Stimulated activated CD4-positive, alpha-beta T cell treated with anti-CD3 and anti-CD28 coated beads, Interleukin-12 subunit alpha, Interleukin-12 subunit beta, amount 100 ng/mL, for 4 hours (primary cell): ENCODE data around the gene CLSTN2.

ENCODE experiments used
- DNase-seq: peaks from one replicate; pipeline ENCODE4 v3.0.0-alpha.2; 2020

Gene CLSTN2

DNA sequence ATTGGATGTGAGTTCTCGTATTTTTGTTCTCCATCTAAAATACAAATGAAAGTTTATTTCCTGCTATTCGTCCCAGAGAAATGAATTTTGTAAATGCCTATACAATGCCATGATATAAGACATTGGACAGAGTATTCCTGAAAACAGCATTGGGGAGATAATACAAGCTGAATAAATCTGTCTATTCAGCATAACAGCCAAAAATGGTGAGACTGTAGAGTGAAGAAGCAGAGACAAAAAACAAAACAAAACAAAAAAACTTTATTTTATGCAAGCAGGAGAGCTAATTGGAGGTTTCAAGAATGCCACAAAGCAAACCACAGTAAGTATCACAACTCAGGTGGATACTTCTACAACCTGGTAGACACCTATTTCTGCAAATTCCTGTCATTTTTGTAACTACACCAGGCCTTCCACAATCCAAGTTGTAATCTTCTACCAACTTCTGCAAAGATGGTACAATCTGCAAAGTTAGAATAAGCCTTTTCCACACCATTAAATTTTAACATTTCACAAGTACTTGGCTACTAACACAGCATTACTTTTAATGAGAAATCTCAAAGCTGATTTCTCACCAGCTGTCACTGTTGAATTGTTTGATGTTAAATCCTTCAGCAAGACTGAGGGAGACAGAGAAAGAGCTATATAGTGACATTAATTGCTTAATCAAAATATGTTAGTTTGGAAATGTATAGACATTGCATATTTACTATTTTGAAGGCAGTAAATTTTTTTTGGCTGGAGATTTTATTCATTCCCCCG lies 163.1 kb downstream of the CLSTN2 start:
- DNase-seq: no peak

DNA sequence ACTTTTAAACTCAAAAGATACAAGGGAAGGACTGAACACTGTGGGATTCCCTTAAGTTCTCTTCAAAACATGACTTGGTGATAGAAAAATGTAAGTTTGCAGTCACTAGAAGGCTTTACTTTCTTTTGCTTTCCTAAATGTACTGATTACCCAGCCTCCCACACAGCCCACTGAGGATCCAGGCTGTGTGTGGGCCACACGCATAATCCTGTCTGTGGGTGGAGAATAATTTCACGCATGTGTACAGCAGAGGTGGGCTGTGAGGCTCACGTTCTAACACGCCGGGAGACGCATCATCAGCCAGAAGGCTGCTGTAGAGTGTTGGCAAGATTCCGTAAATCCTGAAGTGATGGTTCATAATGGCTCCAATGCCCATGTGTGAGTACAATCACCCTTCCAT lies 165.5 kb downstream of the CLSTN2 start:
- DNase-seq: no peak

DNA sequence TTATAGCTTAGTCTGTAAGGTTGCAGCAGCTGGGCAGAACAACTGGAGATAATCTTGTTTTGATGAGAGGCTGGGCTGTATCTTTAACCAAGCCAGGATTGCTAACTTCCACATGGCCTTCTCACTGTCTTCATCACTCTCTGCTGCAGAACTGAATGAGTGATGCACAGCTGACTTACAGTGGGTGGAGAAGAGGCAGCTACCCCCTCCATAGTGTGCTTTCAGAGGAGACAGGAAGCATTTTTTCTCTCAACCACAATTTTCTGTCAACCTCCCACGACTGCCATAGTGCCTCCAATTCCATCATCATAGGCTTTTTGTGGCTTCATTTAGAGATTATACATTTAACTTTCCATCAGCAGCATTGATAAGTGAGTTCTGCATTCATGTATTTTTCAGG lies 168.2 kb downstream of the CLSTN2 start:
- no peak for DNase-seq

DNA sequence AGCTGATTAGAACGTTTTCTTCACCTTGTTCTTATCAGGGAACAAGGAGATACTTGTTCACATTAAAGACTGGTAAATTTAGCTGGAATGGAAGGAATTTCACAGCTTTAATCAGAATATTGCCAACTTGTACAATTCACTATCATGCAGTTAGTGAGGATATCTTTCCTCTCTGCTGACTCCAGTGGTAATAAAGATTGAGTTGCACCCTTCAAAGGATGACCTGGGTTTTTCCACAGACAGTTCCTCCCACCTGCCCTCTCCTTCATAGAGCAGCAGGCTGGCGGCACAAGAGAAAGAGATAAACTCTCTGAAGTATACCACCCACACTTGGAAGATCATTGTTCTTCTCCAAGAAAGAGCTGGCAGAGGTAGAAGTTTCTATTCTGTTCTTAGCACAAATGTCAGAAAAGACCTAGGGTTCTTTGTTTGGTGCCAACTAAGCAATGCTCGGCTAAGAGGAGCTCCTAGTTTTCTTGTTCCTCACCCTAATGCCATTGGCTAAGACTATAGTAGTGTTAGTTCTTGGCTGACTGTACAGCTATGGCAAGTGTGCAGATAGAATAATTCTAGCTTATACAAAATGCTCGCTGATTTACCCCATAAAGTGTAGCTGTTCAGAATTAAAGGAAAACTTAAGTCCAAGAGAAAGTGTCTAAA lies 169.1 kb downstream of the CLSTN2 start:
- DNase-seq: no peak

DNA sequence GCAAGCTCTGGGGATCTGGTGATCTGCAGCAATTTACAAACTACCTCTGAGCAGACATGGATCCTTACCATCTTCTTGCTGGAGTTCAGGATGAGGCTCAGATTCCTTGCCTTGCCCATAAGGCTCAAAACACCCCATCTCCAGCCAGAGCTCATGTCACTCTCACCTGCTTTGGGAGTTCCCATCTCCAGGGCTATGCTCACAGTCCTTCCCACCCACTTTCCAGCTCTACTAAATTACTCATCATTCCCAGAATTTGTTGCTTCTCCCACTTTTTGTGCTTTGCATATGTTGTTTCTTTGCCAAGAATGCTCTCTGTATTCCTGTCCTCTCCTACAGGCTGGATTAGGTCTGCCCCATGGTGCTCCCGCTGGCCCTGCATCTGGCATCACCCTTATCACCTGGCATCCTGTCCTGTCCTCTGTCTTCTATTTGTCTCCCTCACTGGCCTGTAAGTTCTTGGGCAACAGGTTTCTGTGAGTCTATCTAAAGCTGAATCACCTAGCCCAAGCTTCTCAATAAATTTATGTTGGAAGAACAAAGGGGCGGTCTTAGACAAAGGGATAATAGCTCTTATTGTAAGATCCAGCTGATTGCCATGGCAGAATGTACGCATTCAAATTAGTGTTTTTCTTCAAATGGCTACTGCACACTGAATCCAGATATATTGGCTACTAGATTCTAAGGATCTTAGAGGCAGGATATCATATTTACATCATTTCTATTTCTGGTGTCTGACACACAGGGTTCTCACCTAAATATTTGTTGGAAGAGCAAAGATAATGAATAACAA lies 179.2 kb downstream of the CLSTN2 start:
- DNase-seq: no peak

DNA sequence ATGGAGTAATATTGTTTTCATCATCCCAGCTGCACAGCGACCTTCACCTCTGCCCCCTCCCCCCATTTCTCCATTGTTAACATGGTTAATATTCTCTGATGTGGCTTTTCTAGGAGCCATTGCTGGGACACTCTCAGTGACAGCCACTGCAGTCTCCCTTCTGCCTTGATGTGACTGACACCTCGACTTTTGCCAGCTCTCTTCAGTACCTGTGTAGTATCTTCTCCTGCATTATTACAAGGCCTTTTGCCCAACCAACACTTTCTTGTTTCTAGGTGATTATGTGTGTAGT lies 179.8 kb downstream of the CLSTN2 start:
- no peak for DNase-seq

DNA sequence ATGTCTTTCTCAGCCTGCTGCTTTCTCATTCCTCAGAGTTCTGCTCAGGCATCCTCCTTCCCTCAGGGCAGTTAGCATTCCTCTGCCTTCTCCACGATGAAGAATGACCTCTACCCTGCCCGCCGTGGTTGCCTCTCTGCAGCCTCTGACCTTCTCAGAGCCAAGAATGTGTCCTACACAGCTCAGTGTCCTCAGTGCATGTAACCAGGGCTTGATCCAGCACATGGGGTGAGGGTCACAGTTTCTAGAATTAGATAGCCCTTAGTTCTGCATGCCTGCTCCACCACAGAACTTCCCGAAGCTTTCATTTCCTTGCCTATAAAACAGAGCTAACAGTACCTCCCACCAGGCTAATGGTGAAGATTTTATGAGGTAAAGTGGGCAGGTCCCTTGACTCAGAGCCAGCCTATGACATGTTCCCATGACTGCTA lies 182.1 kb downstream of the CLSTN2 start:
- no peak for DNase-seq

DNA sequence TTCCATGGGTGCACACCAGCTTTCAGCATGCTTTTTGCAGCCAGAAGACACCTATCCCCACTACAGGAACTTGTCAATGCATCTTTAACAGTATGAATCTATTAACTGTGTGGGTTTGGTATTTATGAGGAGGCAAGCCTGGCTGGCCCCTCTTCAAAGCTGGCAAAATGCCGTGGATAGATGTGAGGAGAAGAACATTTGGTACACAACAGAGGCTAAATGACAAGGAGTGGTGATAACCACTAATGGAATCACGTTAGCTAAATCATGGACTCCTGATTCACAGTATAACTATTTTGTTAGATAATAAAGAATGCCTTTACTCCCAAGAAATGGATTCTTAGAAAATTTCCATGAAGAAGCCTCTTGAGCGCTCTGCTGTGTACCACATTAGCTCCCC lies 187.2 kb downstream of the CLSTN2 start:
- no peak for DNase-seq

DNA sequence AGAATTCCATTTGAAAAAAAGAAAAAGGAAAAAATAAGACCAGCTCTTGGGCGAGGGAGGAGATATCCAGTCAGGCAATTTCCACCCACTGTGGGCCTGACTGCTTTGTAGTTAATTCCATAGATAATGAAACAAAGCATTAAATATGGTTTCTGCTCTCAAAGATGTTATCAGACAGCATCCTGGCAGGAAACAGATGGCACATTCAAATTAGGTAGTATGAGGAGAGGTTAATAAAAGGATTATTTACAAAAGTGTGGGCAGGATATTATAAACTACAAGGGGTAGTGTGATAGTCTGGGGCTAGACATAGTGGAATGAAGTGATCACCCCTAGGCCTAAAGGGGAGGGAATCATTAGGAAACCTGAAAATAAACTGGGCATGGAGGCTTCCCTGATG lies 193.2 kb downstream of the CLSTN2 start:
- no peak for DNase-seq

DNA sequence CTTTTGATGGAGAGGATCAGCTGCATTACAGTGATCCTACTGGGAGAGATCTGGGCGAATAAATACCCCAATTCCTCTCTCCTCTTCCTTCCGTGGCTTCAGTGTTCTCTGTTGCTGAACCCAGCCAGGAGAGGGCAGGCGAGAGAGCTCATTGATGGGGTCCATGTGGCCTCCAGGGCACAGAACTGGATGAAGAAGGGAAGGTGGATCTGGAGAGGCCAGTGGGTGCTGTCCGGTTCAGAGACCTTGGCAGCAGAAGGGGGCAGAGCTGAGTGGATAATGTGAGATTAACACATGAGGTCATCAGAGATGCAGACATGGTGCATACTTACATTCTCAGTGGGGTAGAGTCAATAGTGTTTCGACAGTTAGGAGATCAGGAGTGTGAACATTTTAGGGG lies 193.6 kb downstream of the CLSTN2 start:
- DNase-seq: peak; percentile 0

DNA sequence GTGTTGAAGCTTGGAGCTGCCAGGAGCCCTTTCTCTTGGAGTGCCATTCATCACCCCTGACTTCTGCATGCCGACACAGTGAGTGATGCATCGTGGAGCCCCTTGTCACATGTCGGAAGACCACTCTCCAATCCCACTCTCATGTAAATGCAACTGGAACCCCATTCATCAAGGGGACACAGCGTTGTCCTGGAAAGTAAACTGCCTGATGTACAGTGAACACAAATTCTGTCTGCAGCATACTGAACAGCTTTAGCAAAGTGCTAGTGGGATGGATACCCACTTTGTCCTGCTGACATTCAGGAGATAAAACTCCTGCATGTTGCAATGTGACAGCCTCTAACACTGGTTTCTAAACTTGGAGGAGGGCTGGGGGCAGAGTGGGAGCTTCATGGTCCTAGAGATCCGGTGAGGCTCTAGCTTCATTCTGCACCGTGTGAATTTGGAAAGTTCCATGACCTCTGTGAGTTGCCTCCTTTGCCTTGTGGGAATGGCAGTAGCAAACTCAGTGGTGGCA lies 194.8 kb downstream of the CLSTN2 start:
- no peak for DNase-seq

DNA sequence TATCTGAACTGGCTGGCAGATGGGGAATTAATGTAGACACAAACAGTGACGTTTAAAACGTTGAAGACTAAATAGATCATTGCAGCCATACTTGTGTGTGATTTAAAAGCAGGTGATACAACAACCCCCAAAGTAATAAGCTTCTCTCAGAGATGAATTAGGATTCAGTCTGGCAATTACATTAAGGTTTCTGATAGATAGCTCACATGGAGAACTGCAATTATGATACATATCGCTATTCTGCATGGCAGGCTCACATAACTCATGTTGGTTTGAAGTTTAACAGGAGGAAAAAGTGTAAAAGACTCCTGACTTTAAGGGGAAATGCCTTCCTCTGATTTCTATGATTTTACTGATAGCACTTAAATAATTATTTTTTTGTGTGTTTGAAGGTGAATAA lies 196.9 kb downstream of the CLSTN2 start:
- DNase-seq: no peak

DNA sequence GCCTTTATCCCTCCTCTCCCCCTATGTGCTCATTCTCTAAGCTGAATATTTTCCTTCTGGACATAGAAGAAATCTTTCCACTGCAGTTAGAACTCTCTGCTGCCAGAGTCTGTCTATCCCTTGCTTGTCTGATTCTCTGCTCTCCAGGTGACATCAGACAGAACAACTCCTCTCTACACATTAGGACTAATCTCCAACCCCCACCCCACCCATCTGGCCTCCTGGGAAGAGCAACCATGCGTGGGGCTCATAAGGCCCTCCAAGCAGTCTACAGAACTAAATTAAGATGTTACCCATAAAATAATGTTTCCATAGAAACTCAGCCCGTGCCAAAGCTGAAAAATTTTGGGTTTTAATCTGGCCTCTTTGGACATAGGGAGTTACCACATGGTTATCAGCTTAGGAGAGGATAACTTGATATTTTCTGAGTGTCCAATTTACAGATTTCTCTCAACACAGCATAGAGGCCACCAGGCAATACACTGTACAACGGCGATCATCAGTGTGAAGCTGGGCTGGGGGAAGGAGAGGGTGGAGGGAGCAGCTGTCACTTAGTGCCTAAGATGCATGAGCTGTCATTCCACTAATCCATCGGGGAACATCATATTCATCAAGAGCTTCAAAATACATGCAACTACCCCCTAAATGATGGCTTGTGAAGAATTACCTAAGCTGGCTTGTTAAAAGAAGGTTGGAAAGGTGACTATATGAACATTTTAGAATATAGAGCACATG lies 199.4 kb downstream of the CLSTN2 start:
- no peak for DNase-seq

DNA sequence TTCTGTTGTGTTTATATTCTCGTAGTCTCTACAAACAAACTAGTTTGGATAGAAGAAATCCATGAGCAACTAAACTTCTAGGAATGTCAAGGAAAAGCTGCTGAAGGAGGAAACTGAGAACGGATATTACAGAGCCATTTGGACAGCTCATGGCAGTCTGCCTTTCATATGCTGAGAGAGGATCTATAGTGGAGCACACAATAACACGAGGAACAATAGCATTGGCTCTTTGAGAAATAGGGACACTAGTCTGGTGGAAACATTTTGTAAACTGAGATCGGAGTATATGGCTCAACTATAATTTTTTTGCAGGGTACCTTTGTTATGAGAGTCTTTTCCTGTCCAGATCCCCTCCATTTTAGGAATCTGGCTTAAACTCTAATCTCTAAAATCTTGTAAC lies 200.5 kb downstream of the CLSTN2 start:
- no peak for DNase-seq

DNA sequence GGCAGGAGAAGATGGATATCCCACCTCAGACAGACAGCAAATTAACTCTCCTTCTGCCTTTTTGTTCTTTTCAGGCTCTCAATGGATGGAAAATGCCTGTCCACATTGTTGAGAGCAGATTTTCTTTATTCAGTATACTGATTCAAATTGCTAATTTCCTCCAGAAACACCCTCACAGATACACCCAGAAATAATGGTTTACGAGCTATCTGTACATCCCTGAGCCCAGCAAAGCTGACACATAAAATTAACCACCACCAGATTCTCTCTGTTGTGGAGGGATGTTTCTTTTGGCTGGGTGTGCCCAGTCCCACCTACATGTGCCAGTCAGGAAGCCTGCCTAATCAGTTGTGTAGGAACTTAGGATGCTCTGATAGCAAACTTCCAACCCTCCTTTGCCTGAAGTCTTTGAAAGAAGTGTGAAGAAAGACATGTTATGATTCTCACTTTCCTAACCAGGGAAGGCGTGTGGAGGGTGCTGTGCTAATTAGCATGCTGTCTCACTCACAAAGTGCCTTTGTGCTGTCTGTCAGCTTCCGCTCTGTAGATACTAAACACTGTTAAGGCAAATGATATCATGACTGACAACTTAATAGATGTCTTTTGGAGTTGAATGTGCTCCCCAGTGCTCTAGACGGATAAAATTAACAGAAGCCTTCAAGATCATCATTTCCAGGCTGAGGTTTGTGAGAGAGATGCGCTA lies 208.5 kb downstream of the CLSTN2 start:
- no peak for DNase-seq

DNA sequence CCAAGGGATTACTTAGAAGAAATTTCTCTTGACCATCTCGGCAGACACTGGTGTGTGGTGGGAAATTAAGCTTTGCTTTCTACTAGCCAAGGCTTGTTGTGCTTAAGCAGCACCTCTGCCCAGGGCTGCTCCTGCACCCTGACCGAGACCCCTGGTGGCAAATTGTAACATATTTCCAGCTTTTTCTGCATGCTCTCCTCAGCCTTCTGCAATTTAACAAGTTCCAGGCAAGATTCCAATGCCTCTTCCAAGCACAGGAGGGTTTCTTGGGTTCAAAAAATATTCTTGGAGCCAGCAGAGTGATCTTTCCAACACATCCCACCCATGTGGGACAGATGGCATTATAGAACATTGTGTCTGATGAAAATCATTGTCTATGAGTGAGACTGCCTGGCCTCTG lies 210.5 kb downstream of the CLSTN2 start:
- no peak for DNase-seq

DNA sequence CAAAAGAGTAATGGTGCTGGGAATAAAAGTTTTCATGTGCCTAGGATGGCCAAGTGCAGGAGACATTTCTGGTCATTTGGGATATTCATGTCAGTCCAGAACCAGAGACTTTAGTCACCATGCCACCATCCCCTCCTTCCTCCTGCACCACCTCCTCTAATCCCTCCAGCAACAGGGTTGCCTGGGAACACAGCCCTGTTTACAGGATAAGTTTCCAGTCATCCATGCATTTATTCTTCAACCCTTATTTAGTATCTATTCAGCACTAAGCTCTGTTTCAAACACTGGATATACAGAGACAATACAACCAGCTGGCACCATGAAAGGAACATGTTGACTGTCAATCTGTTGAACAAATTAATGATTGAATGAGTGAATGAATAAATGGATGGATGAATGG lies 211.7 kb downstream of the CLSTN2 start:
- no peak for DNase-seq

DNA sequence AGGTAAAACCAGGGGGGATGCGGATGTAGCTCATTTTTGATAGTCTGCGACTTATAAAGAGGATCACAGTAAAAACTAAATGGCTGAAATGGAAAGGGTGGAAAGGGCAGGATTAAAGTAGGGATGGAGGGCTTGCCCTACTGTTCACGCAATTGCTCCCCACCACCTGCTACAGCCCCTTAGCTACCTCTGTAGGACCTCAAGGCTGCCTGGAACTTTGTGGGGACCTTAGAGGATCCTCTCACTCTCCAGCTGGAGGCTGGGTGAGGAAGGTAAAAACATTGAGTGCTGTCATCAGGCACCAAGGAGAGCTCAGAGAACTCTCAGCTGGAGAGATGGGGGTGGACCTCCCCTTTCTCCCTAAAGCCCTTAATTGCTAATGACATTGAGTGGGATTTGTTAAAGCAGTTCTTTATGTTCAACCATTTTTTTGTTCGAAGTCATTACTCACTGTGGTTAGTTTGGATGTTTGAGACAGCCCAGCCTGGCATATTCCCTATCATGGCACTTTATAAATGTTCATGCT lies 213.0 kb downstream of the CLSTN2 start:
- DNase-seq: no peak

DNA sequence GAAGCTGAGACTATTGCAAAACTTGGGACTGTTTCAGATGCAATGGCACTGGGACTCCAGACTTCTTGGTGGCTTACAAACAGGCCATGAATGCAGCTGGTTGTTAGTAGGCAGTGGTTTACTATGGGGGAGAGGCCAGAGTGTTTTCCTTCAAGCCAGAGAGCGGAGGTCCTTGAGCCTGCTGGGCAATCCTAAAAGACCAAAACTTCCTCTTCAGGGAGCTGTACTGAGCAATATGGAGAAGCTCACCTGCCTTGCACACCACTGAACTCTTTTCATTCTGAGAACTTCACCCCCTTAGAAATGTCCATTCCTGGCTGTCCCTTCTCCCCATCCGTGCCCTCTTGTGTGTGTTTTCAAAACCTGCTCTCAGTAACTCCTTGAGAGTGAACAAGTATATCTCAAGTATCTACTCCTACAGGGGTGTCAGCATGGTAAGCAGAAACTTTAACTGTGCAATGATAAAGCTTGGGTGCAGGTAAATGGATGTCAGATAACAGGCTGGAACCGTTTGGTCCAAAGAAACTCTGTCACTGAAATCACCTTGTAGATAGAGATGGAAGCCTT lies 213.9 kb downstream of the CLSTN2 start:
- no peak for DNase-seq

DNA sequence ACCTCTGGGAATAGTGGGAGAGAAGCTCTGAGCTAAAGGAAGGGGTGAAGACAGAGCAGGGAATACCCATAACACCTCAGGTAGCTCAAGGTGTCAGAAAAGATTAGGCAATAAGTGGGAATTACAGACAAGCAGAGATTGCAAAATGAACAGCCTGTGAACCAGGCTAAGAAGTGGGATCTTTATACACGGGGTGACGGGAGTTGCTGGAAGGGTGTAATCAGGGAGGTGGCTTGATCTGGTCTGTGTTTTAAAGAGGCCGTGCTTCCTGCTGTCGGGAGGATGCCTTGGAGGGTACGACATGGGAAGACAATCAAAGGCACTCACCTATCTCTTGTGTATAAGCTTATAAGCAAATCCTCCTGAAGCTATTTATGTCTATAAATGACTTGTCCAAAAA lies 216.3 kb downstream of the CLSTN2 start:
- no peak for DNase-seq

DNA sequence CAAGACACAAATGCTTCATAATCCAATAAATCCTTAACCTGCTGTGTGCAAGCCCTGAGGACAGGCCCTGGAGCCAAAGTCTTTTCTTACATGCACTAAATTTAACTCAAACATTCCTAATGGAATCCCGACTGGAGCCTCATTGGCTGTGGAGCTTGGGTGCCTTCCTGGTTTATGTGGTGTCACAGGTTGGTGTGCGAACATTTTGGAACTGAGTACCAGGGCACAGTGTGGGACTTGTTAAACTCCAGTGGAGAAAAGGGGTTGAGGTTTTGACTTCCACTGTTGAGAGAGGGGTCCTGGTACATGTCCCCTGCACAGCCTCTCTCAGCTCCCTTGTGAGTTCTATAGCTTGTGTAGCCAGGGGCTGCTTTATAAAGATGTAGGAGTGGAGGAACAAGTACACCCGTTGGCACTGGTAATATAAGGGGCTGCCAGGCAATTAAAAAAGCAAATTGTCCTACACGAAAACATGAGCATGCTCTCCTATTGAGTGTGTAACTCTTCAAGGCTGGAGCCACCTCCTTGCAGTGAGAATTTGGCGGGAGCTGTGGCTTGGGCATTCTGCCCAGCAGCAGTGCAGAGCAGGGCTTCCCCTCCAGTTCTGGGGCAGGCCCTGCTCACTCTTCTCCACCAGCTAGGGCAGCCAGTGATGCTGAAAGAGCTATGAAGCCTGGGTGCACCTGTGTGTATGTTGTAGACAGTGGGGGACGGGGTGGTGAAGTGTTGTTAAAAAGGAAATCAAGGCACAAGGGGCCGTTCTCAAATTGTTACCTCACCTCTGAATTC lies 218.1 kb downstream of the CLSTN2 start:
- no peak for DNase-seq
